Liver (tissue), 3 donors: Measurements from ENCODE around the gene KRCC1.

ENCODE experiments used
- CTCF ChIP-seq: fragments of 150-350 bp; IDR thresholded peaks from 2 replicates; pipeline ENCODE4 v1.5.1; 2017; ENCODE audit warnings: improper control_type of control experiment, low read depth, low read length; ENCODE audit not compliant: missing input control
- EGR1 ChIP-seq, 2 donors: IDR thresholded peaks; 2 replicates each; pipeline ENCODE4 v1.6.1; 2016 to 2018; ENCODE audit warnings: antibody characterized with exemption in 2 of 2, low read depth in 2 of 2
- FOXA1 ChIP-seq: IDR thresholded peaks from 2 replicates; pipeline ENCODE4 v1.6.1; 2016; ENCODE audit warnings: antibody characterized with exemption
- GABPA ChIP-seq, 2 donors: IDR thresholded peaks in 1 of 2; conservative IDR thresholded peaks in 1 of 2; 2 replicates each; pipeline ENCODE4 v1.6.1; 2016; ENCODE audit warnings: antibody characterized with exemption in 2 of 2, mild to moderate bottlenecking in 1 of 2, moderate library complexity in 1 of 2
- HNF4G ChIP-seq: IDR thresholded peaks from 2 replicates; pipeline ENCODE4 v1.6.1; 2016; ENCODE audit warnings: antibody characterized with exemption
- MAX ChIP-seq: IDR thresholded peaks from 2 replicates; pipeline ENCODE4 v1.6.1; 2016; ENCODE audit warnings: antibody characterized with exemption
- RXRA ChIP-seq, 2 donors: IDR thresholded peaks; 2 replicates each; pipeline ENCODE4 v1.6.1; 2017 to 2018; ENCODE audit warnings: antibody characterized with exemption in 2 of 2, mild to moderate bottlenecking in 1 of 2
- TAF1 ChIP-seq: conservative IDR thresholded peaks from 2 replicates; pipeline ENCODE4 v1.6.1; 2016; ENCODE audit warnings: antibody characterized with exemption, mild to moderate bottlenecking
- YY1 ChIP-seq: IDR thresholded peaks from 2 replicates; pipeline ENCODE4 v1.6.1; 2016; ENCODE audit warnings: antibody characterized with exemption, mild to moderate bottlenecking
- TF ChIP-seq, protein P1 (sequence below): IDR thresholded peaks from 2 replicates; pipeline ENCODE4 v1.6.1; 2016; ENCODE audit warnings: antibody characterized with exemption, mild to moderate bottlenecking
- TF ChIP-seq, protein P2 (sequence below): IDR thresholded peaks from 2 replicates; pipeline ENCODE4 v1.6.1; 2016; ENCODE audit warnings: antibody characterized with exemption
- donor health status: healthy.
- donor health status: healthy.

GRCh38 chr2:88069117-88069516, 13.5 kb upstream of the KRCC1 start:
- TF ChIP-seq FOXA1 (no peak), MAX (no peak), CTCF (no peak), RXRA (IDR thresholded peaks at IDR 0.05) (no peak), YY1 (no peak), HNF4G (no peak), TAF1 (no peak), EGR1 (IDR thresholded peaks at IDR 0.05; ENCODE audit: low read depth in 2 of 2) (no peak), GABPA (IDR thresholded peaks at IDR 0.05 in 1 of 2, conservative IDR thresholded peaks at IDR 0.05 in 1 of 2) (no peak)
- TF ChIP-seq, protein P1, sequence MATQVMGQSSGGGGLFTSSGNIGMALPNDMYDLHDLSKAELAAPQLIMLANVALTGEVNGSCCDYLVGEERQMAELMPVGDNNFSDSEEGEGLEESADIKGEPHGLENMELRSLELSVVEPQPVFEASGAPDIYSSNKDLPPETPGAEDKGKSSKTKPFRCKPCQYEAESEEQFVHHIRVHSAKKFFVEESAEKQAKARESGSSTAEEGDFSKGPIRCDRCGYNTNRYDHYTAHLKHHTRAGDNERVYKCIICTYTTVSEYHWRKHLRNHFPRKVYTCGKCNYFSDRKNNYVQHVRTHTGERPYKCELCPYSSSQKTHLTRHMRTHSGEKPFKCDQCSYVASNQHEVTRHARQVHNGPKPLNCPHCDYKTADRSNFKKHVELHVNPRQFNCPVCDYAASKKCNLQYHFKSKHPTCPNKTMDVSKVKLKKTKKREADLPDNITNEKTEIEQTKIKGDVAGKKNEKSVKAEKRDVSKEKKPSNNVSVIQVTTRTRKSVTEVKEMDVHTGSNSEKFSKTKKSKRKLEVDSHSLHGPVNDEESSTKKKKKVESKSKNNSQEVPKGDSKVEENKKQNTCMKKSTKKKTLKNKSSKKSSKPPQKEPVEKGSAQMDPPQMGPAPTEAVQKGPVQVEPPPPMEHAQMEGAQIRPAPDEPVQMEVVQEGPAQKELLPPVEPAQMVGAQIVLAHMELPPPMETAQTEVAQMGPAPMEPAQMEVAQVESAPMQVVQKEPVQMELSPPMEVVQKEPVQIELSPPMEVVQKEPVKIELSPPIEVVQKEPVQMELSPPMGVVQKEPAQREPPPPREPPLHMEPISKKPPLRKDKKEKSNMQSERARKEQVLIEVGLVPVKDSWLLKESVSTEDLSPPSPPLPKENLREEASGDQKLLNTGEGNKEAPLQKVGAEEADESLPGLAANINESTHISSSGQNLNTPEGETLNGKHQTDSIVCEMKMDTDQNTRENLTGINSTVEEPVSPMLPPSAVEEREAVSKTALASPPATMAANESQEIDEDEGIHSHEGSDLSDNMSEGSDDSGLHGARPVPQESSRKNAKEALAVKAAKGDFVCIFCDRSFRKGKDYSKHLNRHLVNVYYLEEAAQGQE = no peak
- TF ChIP-seq, protein P2, sequence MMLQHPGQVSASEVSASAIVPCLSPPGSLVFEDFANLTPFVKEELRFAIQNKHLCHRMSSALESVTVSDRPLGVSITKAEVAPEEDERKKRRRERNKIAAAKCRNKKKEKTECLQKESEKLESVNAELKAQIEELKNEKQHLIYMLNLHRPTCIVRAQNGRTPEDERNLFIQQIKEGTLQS = no peak
